H1 (cell line): ENCODE measurements around the gene ANKUB1. TPM values are rescaled to one million over a fixed set of nuclear protein-coding genes. Genes with fewer than 3 reads are reported as not detected.

Experiments
- CTCF ChIA-PET: fragments of 300-600 bp; sonication (Branson Sonifier 250); formaldehyde crosslinking; loops from one replicate; lab custom pipeline; 2021; ENCODE audit not compliant: partially characterized antibody; lab: Charles Lee
- POLR2A ChIA-PET: fragments of 300-600 bp; sonication (Branson Sonifier 250); formaldehyde crosslinking; loops from one replicate; lab custom pipeline; 2021; ENCODE audit warnings: inconsistent platforms; ENCODE audit not compliant: partially characterized antibody; lab: Charles Lee
- DNase-seq, 2 experiments: peaks; one replicate each; pipeline versions ENCODE4 v3.0.0 to v3.0.0-alpha.2; 2010 to 2022; ENCODE audit warnings: low spot score in 2 of 2, low read depth in 1 of 2, mixed read lengths in 1 of 2
- FAIRE-seq: peaks from 2 replicates; lab custom pipeline; 2011; peaks lifted over from hg19 to GRCh38; lab: Jason Lieb, UNC
- H2AFZ ChIP-seq: 2 replicates; pipeline ENCODE4 v1.8.1; 2012; ENCODE audit warnings: low read length, inconsistent platforms
- H2AK5ac ChIP-seq: 2 replicates; pipeline ENCODE4 v1.6.1; 2013; ENCODE audit warnings: low read depth, low read length
- H2BK120ac ChIP-seq: replicated peaks from 2 replicates; pipeline ENCODE3; 2013; ENCODE audit warnings: low read depth, low read length, inconsistent platforms
- H2BK12ac ChIP-seq: 2 replicates; pipeline ENCODE4 v1.6.1; 2013; ENCODE audit warnings: low read depth, low read length
- H2BK15ac ChIP-seq: 2 replicates; pipeline ENCODE4 v1.6.1; 2013; ENCODE audit warnings: low read length
- H2BK20ac ChIP-seq: 2 replicates; pipeline ENCODE4 v1.6.1; 2013; ENCODE audit warnings: low read length
- H2BK5ac ChIP-seq: 2 replicates; pipeline ENCODE4 v1.6.1; 2013; ENCODE audit warnings: low read depth, low read length
- H3K14ac ChIP-seq: 2 replicates; pipeline ENCODE4 v1.6.1; 2013; ENCODE audit warnings: inconsistent platforms; ENCODE audit not compliant: insufficient read length
- H3K18ac ChIP-seq: 2 replicates; pipeline ENCODE4 v1.6.1; 2013; ENCODE audit warnings: low read length; ENCODE audit errors: extremely low read depth
- H3K23ac ChIP-seq: 2 replicates; pipeline ENCODE4 v1.6.1; 2013; ENCODE audit warnings: inconsistent platforms; ENCODE audit not compliant: insufficient read length
- H3K23me2 ChIP-seq: 2 replicates; pipeline ENCODE4 v1.6.1; 2013; ENCODE audit warnings: low read depth, low read length
- H3K27ac ChIP-seq: 2 replicates; pipeline ENCODE4 v1.6.1; 2011; ENCODE audit warnings: low read depth, low read length, inconsistent platforms
- H3K27me3 ChIP-seq, 4 experiments: replicated peaks in 1 of 4; 1 replicate in 1 of 4; 2 replicates in 3 of 4; pipeline versions ENCODE4 v1.6.1 to v1.8.1; 2011 to 2013; ENCODE audit warnings: low read length in 3 of 4, mild to moderate bottlenecking in 3 of 4, inconsistent platforms in 2 of 4, mixed read lengths in 2 of 4, moderate library complexity in 1 of 4; ENCODE audit not compliant: control insufficient read depth in 3 of 4, insufficient read depth in 3 of 4; ENCODE audit errors: extremely low read depth in 1 of 4
- H3K36me3 ChIP-seq, 4 experiments: 2 replicates each; pipeline versions ENCODE4 v1.6.1 to v1.8.1; 2011 to 2013; ENCODE audit warnings: mild to moderate bottlenecking in 4 of 4, low read length in 3 of 4, moderate library complexity in 2 of 4, control low read depth in 1 of 4, inconsistent platforms in 1 of 4; ENCODE audit not compliant: insufficient read depth in 4 of 4, control insufficient read depth in 2 of 4
- H3K4ac ChIP-seq: replicated peaks from 2 replicates; pipeline ENCODE3; 2013; ENCODE audit warnings: low read length, low read depth, mixed read lengths, inconsistent platforms; ENCODE audit not compliant: insufficient read length
- H3K4me1 ChIP-seq, 4 experiments: replicated peaks in 1 of 4; 1 replicate in 1 of 4; 2 replicates in 3 of 4; pipeline versions ENCODE4 v1.6.1 to v1.8.1; 2011 to 2013; ENCODE audit warnings: low read length in 3 of 4, inconsistent platforms in 2 of 4, mixed read lengths in 1 of 4; ENCODE audit not compliant: insufficient read depth in 4 of 4, control insufficient read depth in 3 of 4
- H3K4me2 ChIP-seq, 2 experiments: 2 replicates each; pipeline versions ENCODE4 v1.6.1 to v1.8.1; 2011 to 2013; ENCODE audit warnings: low read depth in 2 of 2, low read length in 2 of 2, control low read depth in 1 of 2, inconsistent platforms in 1 of 2, mild to moderate bottlenecking in 1 of 2; ENCODE audit not compliant: insufficient read depth in 1 of 2
- H3K4me3 ChIP-seq, 4 experiments: fragments of 200-600, 300-600 bp in 1 of 4; sonication (generic), shearing (Covaris generic), sonication (Bioruptor Twin) in 1 of 4; 2 replicates each; pipeline versions ENCODE4 v1.5.1 to v1.8.1; 2011 to 2016; ENCODE audit warnings: low read length in 4 of 4, low read depth in 3 of 4, control low read depth in 2 of 4, inconsistent platforms in 2 of 4, mild to moderate bottlenecking in 2 of 4, mixed read lengths in 1 of 4, moderate library complexity in 1 of 4; ENCODE audit not compliant: insufficient read depth in 2 of 4; ENCODE audit errors: extremely low read depth in 1 of 4
- H3K56ac ChIP-seq: replicated peaks from 2 replicates; pipeline ENCODE3; 2013; ENCODE audit warnings: low read depth, mild to moderate bottlenecking, mixed read lengths, low read length, inconsistent platforms; ENCODE audit not compliant: insufficient read length
- H3K79me1 ChIP-seq: 2 replicates; pipeline ENCODE4 v1.6.1; 2013; ENCODE audit warnings: low read depth, low read length, control low read depth
- H3K79me2 ChIP-seq, 2 experiments: 2 replicates each; pipeline versions ENCODE4 v1.6.1 to v1.8.1; 2012 to 2013; ENCODE audit warnings: low read length in 2 of 2, mild to moderate bottlenecking in 2 of 2, inconsistent platforms in 1 of 2; ENCODE audit not compliant: insufficient read depth in 2 of 2, control insufficient read depth in 1 of 2
- H3K9ac ChIP-seq, 4 experiments: replicated peaks in 1 of 4; 1 replicate in 1 of 4; 2 replicates in 3 of 4; pipeline versions ENCODE4 v1.6.1 to v1.8.1; 2011 to 2013; ENCODE audit warnings: low read depth in 3 of 4, low read length in 3 of 4, control low read depth in 2 of 4, mild to moderate bottlenecking in 2 of 4, moderate library complexity in 2 of 4, inconsistent platforms in 1 of 4; ENCODE audit errors: extremely low read depth in 1 of 4
- H3K9me3 ChIP-seq, 2 experiments: 2 replicates each; pipeline versions ENCODE4 v1.6.1 to v1.8.1; 2012 to 2013; ENCODE audit warnings: mild to moderate bottlenecking in 2 of 2, moderate library complexity in 2 of 2, control low read depth in 1 of 2, inconsistent platforms in 1 of 2, low read depth in 1 of 2, low read length in 1 of 2, mixed read lengths in 1 of 2; ENCODE audit not compliant: insufficient read depth in 2 of 2
- H4K20me1 ChIP-seq, 2 experiments: replicated peaks in 1 of 2; 2 replicates each; pipeline versions ENCODE3 to v1.8.1; 2011 to 2013; ENCODE audit warnings: inconsistent platforms in 2 of 2, low read length in 2 of 2, mild to moderate bottlenecking in 1 of 2; ENCODE audit not compliant: insufficient read depth in 2 of 2, control insufficient read depth in 1 of 2
- H4K5ac ChIP-seq: 2 replicates; pipeline ENCODE4 v1.6.1; 2013; ENCODE audit warnings: low read length, low read depth, mixed read lengths, inconsistent platforms; ENCODE audit not compliant: insufficient read length
- H4K8ac ChIP-seq: 2 replicates; pipeline ENCODE4 v1.8.0; 2013; ENCODE audit warnings: mild to moderate bottlenecking, moderate library complexity, low read length, inconsistent platforms; ENCODE audit not compliant: insufficient read depth; ENCODE audit errors: extremely low read depth
- H4K91ac ChIP-seq: replicated peaks from 2 replicates; pipeline ENCODE3; 2013; ENCODE audit warnings: low read length, mixed read lengths, inconsistent platforms; ENCODE audit not compliant: insufficient read length
- BRCA1 ChIP-seq: IDR thresholded peaks from 2 replicates; pipeline ENCODE4 v1.6.1; 2012; ENCODE audit warnings: low read depth, low read length, improper control_type of control experiment
- CEBPB ChIP-seq: IDR thresholded peaks from 2 replicates; pipeline ENCODE4 v1.6.1; 2012; ENCODE audit warnings: low read depth, low read length
- CHD2 ChIP-seq: IDR thresholded peaks from 2 replicates; pipeline ENCODE4 v1.6.1; 2012; ENCODE audit warnings: low read length, improper control_type of control experiment
- EGR1 ChIP-seq: IDR thresholded peaks from 2 replicates; pipeline ENCODE4 v1.6.1; 2011; ENCODE audit warnings: low read depth, low read length, borderline replicate concordance
- KDM1A ChIP-seq: fragments of 200-600, 300-600 bp; sonication (generic); IDR thresholded peaks from 2 replicates; pipeline ENCODE4 v1.7.1; 2016; ENCODE audit warnings: mild to moderate bottlenecking, low read length, borderline replicate concordance
- MAFK ChIP-seq: IDR thresholded peaks from 2 replicates; pipeline ENCODE4 v1.6.1; 2012; ENCODE audit warnings: low read depth, mild to moderate bottlenecking, improper control_type of control experiment, low read length
- POU5F1 ChIP-seq: IDR thresholded peaks from 2 replicates; pipeline ENCODE4 v1.6.1; 2011; ENCODE audit warnings: low read depth, mild to moderate bottlenecking, low read length, moderate library complexity
- SIX5 ChIP-seq: IDR thresholded peaks from 2 replicates; pipeline ENCODE4 v1.6.1; 2011; ENCODE audit warnings: mild to moderate bottlenecking, low read depth, low read length
- WGBS, 2 experiments: shearing (Covaris generic) in 1 of 2; methylation state at CpG; one replicate each; pipeline versions ENCODE4 v1.1.6 to v1.1.7; 2013 to 2015; ENCODE audit warnings: low lambda C conversion rate in 2 of 2, mixed read lengths in 2 of 2, inconsistent platforms in 1 of 2, low coverage in 1 of 2, missing lambda C conversion rate in 1 of 2; ENCODE audit not compliant: insufficient replicate concordance in 2 of 2, insufficient coverage in 1 of 2, insufficient read length in 1 of 2; ENCODE audit errors: extremely low coverage in 1 of 2, missing lambda C conversion rate in 1 of 2; 5-methylcytosine and 5-hydroxymethylcytosine counted together
- polyA plus RNA-seq, 7 experiments: library from polyadenylated mRNA; depleted of rRNA in 3 of 7; stranded (reverse) in 5 of 7; unstranded in 2 of 7; fragments of >200 nt in 5 of 7; fragments of 200-250 nt in 2 of 7; gene quantifications; 1 replicate in 5 of 7; 2 replicates in 1 of 7; 4 replicates in 1 of 7; pipeline versions ENCODE4 v1.2.1 to v1.2.3, GENCODE V29; 2011 to 2013; ENCODE audit warnings: missing spikeins in 2 of 7, mixed read lengths in 2 of 7
- total RNA-seq: library from RNA; stranded (reverse); fragmentation: NEBNext Ultra II Directional; extraction: Animal tissue kit (Norgen Biotek cat#: 25700); gene quantifications from 2 replicates; pipeline ENCODE4 v1.2.1, GENCODE V29; 2021
- TF ChIP-seq, protein P1 (sequence below): IDR thresholded peaks from 2 replicates; pipeline ENCODE4 v1.6.1; 2011; ENCODE audit warnings: low read length, improper control_type of control experiment
- TF ChIP-seq, protein P2 (sequence below): IDR thresholded peaks from 2 replicates; pipeline ENCODE4 v1.6.1; 2011; ENCODE audit warnings: low read depth, mild to moderate bottlenecking, low read length; ENCODE audit not compliant: insufficient read depth

The ANKUB1 gene
- total and polyA plus RNA-seq, 2 of the 8 experiments (the other 6 are each of a cell fraction or from before 2014, with no cell fraction given), result not detected

GRCh38 chr3:149752051-149752787, 40.1 kb downstream of the ANKUB1 start, which contains the start of gene COMMD2:
Gene COMMD2, minus strand, starts transcription at chr3:149752489. Its CDS starts 45 bp downstream, at chr3:149752444.
- peak within 1 kb of the TSS; percentile 67 for H4K91ac ChIP-seq
- peak within 1 kb of the TSS; percentile 96 for H3K18ac ChIP-seq
- no peak within 1 kb of the TSS for H3K14ac ChIP-seq
- H3K27me3 ChIP-seq, result no peaks in the 10 kb centered on the region
- H3K4me1 ChIP-seq, result no peaks in the 10 kb centered on the region; a peak in 2 of 7 replicates
- DNase-seq (peak; percentile 69 to 81), FAIRE-seq (no peak)
- H2AK5ac ChIP-seq, result no peak within 1 kb of the TSS
- no peak within 1 kb of the TSS for H2BK15ac ChIP-seq
- peak within 1 kb of the TSS; percentile 81 for H3K4ac ChIP-seq
- peaks cover 0 to 13% of the 10 kb centered on the region in 2 experiments; a peak in 2 of 4 replicates for H3K79me2 ChIP-seq
- peak within 1 kb of the TSS; percentile 18; the same call in 1 of the 2 replicates for H2BK12ac ChIP-seq
- H3K23ac ChIP-seq, result no peak within 1 kb of the TSS
- peak within 1 kb of the TSS; percentile 80 for H3K56ac ChIP-seq
- peak within 1 kb of the TSS; percentile 84; the same call in 1 of the 2 replicates for H2BK5ac ChIP-seq
- 2% methylated on average over 52 of the region's 52 CpGs; no CpG with 5 or more reads in 1 of the 2 experiments for WGBS, 2 experiments
- peak within 1 kb of the TSS; percentile 93 for H4K5ac ChIP-seq
- no peak within 1 kb of the TSS for H2BK20ac ChIP-seq
- ChIA-PET CTCF (interaction anchor here (0.6 to 3.1 kb wide), 18 partner anchors 11 to 262 kb away, joined by 3 to 23 read pairs (median 4); no protein-coding TSS in a partner anchor), POLR2A (interaction anchor here (0.6 to 2.2 kb wide), 10 partner anchors 9 to 379 kb away, joined by 3 to 16 read pairs (median 4); partner anchors contain the start of gene WWTR1)
- peak within 1 kb of the TSS; percentile 82 for H2AFZ ChIP-seq
- peak within 1 kb of the TSS; percentile 84 to 96 (median 94) for H3K4me3 ChIP-seq
- no peaks in the 10 kb centered on the region for H4K20me1 ChIP-seq
- H3K9ac ChIP-seq, result peak within 1 kb of the TSS; percentile 81 to 91 (median 86)
- peaks cover 4% of the 10 kb centered on the region; the same call in 1 of the 2 replicates for H3K79me1 ChIP-seq
- H3K27ac ChIP-seq, result peak within 1 kb of the TSS; percentile 80; the same call in 1 of the 2 replicates
- H3K36me3 ChIP-seq, result peaks cover 3 to 21% (median 11%) of the 10 kb centered on the region in 4 experiments; a peak in 6 of 8 replicates
- no peak within 1 kb of the TSS for H2BK120ac ChIP-seq
- H4K8ac ChIP-seq, result peak within 1 kb of the TSS; percentile 95
- peak within 1 kb of the TSS; percentile 46 to 77 for H3K4me2 ChIP-seq
- no peaks in the 10 kb centered on the region for H3K23me2 ChIP-seq
- H3K9me3 ChIP-seq, result no peaks in the 10 kb centered on the region
- no peak for TF ChIP-seq SIX5
- peak; percentile 47; the same call in 1 of the 2 replicates for TF ChIP-seq EGR1
- TF ChIP-seq KDM1A, result no peak
- TF ChIP-seq, protein P1, sequence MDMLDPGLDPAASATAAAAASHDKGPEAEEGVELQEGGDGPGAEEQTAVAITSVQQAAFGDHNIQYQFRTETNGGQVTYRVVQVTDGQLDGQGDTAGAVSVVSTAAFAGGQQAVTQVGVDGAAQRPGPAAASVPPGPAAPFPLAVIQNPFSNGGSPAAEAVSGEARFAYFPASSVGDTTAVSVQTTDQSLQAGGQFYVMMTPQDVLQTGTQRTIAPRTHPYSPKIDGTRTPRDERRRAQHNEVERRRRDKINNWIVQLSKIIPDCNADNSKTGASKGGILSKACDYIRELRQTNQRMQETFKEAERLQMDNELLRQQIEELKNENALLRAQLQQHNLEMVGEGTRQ, result 0 out of 2 replicates have a peak, but pooled peaks have one; percentile 17
- peak; percentile 39; the same call in 1 of the 2 replicates for TF ChIP-seq CEBPB
- no peak for TF ChIP-seq MAFK
- TF ChIP-seq CHD2, result peak; percentile 73
- TF ChIP-seq, protein P2, sequence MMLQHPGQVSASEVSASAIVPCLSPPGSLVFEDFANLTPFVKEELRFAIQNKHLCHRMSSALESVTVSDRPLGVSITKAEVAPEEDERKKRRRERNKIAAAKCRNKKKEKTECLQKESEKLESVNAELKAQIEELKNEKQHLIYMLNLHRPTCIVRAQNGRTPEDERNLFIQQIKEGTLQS, result no peak
- no peak for TF ChIP-seq POU5F1
- no peak; the same call in 1 of the 2 replicates for TF ChIP-seq BRCA1
